H1 (cell line): ENCODE results near the gene MCHR2. TPM values are rescaled to one million over a fixed set of nuclear protein-coding genes. Genes with fewer than 3 reads are reported as not detected.

Source experiments
- CTCF ChIA-PET: fragments of 300-600 bp; sonication (Branson Sonifier 250); formaldehyde crosslinking; loops from one replicate; lab custom pipeline; 2021; ENCODE audit not compliant: partially characterized antibody; lab: Charles Lee
- POLR2A ChIA-PET: fragments of 300-600 bp; sonication (Branson Sonifier 250); formaldehyde crosslinking; loops from one replicate; lab custom pipeline; 2021; ENCODE audit warnings: inconsistent platforms; ENCODE audit not compliant: partially characterized antibody; lab: Charles Lee
- DNase-seq, 2 experiments: peaks; one replicate each; pipeline versions ENCODE4 v3.0.0 to v3.0.0-alpha.2; 2010 to 2022; ENCODE audit warnings: low spot score in 2 of 2, low read depth in 1 of 2, mixed read lengths in 1 of 2
- FAIRE-seq: peaks from 2 replicates; lab custom pipeline; 2011; peaks lifted over from hg19 to GRCh38; lab: Jason Lieb, UNC
- H2AFZ ChIP-seq: 2 replicates; pipeline ENCODE4 v1.8.1; 2012; ENCODE audit warnings: low read length, inconsistent platforms
- H2AK5ac ChIP-seq: 2 replicates; pipeline ENCODE4 v1.6.1; 2013; ENCODE audit warnings: low read depth, low read length
- H2BK120ac ChIP-seq: replicated peaks from 2 replicates; pipeline ENCODE3; 2013; ENCODE audit warnings: low read depth, low read length, inconsistent platforms
- H2BK12ac ChIP-seq: 2 replicates; pipeline ENCODE4 v1.6.1; 2013; ENCODE audit warnings: low read depth, low read length
- H2BK15ac ChIP-seq: 2 replicates; pipeline ENCODE4 v1.6.1; 2013; ENCODE audit warnings: low read length
- H2BK20ac ChIP-seq: 2 replicates; pipeline ENCODE4 v1.6.1; 2013; ENCODE audit warnings: low read length
- H2BK5ac ChIP-seq: 2 replicates; pipeline ENCODE4 v1.6.1; 2013; ENCODE audit warnings: low read depth, low read length
- H3K14ac ChIP-seq: 2 replicates; pipeline ENCODE4 v1.6.1; 2013; ENCODE audit warnings: inconsistent platforms; ENCODE audit not compliant: insufficient read length
- H3K18ac ChIP-seq: 2 replicates; pipeline ENCODE4 v1.6.1; 2013; ENCODE audit warnings: low read length; ENCODE audit errors: extremely low read depth
- H3K23ac ChIP-seq: 2 replicates; pipeline ENCODE4 v1.6.1; 2013; ENCODE audit warnings: inconsistent platforms; ENCODE audit not compliant: insufficient read length
- H3K23me2 ChIP-seq: 2 replicates; pipeline ENCODE4 v1.6.1; 2013; ENCODE audit warnings: low read depth, low read length
- H3K27ac ChIP-seq: 2 replicates; pipeline ENCODE4 v1.6.1; 2011; ENCODE audit warnings: low read depth, low read length, inconsistent platforms
- H3K27me3 ChIP-seq, 4 experiments: replicated peaks in 1 of 4; 1 replicate in 1 of 4; 2 replicates in 3 of 4; pipeline versions ENCODE4 v1.6.1 to v1.8.1; 2011 to 2013; ENCODE audit warnings: low read length in 3 of 4, mild to moderate bottlenecking in 3 of 4, inconsistent platforms in 2 of 4, mixed read lengths in 2 of 4, moderate library complexity in 1 of 4; ENCODE audit not compliant: control insufficient read depth in 3 of 4, insufficient read depth in 3 of 4; ENCODE audit errors: extremely low read depth in 1 of 4
- H3K36me3 ChIP-seq, 4 experiments: 2 replicates each; pipeline versions ENCODE4 v1.6.1 to v1.8.1; 2011 to 2013; ENCODE audit warnings: mild to moderate bottlenecking in 4 of 4, low read length in 3 of 4, moderate library complexity in 2 of 4, control low read depth in 1 of 4, inconsistent platforms in 1 of 4; ENCODE audit not compliant: insufficient read depth in 4 of 4, control insufficient read depth in 2 of 4
- H3K4ac ChIP-seq: replicated peaks from 2 replicates; pipeline ENCODE3; 2013; ENCODE audit warnings: low read length, low read depth, mixed read lengths, inconsistent platforms; ENCODE audit not compliant: insufficient read length
- H3K4me1 ChIP-seq, 4 experiments: replicated peaks in 1 of 4; 1 replicate in 1 of 4; 2 replicates in 3 of 4; pipeline versions ENCODE4 v1.6.1 to v1.8.1; 2011 to 2013; ENCODE audit warnings: low read length in 3 of 4, inconsistent platforms in 2 of 4, mixed read lengths in 1 of 4; ENCODE audit not compliant: insufficient read depth in 4 of 4, control insufficient read depth in 3 of 4
- H3K4me2 ChIP-seq, 2 experiments: 2 replicates each; pipeline versions ENCODE4 v1.6.1 to v1.8.1; 2011 to 2013; ENCODE audit warnings: low read depth in 2 of 2, low read length in 2 of 2, control low read depth in 1 of 2, inconsistent platforms in 1 of 2, mild to moderate bottlenecking in 1 of 2; ENCODE audit not compliant: insufficient read depth in 1 of 2
- H3K4me3 ChIP-seq, 4 experiments: fragments of 200-600, 300-600 bp in 1 of 4; sonication (generic), shearing (Covaris generic), sonication (Bioruptor Twin) in 1 of 4; 2 replicates each; pipeline versions ENCODE4 v1.5.1 to v1.8.1; 2011 to 2016; ENCODE audit warnings: low read length in 4 of 4, low read depth in 3 of 4, control low read depth in 2 of 4, inconsistent platforms in 2 of 4, mild to moderate bottlenecking in 2 of 4, mixed read lengths in 1 of 4, moderate library complexity in 1 of 4; ENCODE audit not compliant: insufficient read depth in 2 of 4; ENCODE audit errors: extremely low read depth in 1 of 4
- H3K56ac ChIP-seq: replicated peaks from 2 replicates; pipeline ENCODE3; 2013; ENCODE audit warnings: low read depth, mild to moderate bottlenecking, mixed read lengths, low read length, inconsistent platforms; ENCODE audit not compliant: insufficient read length
- H3K79me1 ChIP-seq: 2 replicates; pipeline ENCODE4 v1.6.1; 2013; ENCODE audit warnings: low read depth, low read length, control low read depth
- H3K79me2 ChIP-seq, 2 experiments: 2 replicates each; pipeline versions ENCODE4 v1.6.1 to v1.8.1; 2012 to 2013; ENCODE audit warnings: low read length in 2 of 2, mild to moderate bottlenecking in 2 of 2, inconsistent platforms in 1 of 2; ENCODE audit not compliant: insufficient read depth in 2 of 2, control insufficient read depth in 1 of 2
- H3K9ac ChIP-seq, 4 experiments: replicated peaks in 1 of 4; 1 replicate in 1 of 4; 2 replicates in 3 of 4; pipeline versions ENCODE4 v1.6.1 to v1.8.1; 2011 to 2013; ENCODE audit warnings: low read depth in 3 of 4, low read length in 3 of 4, control low read depth in 2 of 4, mild to moderate bottlenecking in 2 of 4, moderate library complexity in 2 of 4, inconsistent platforms in 1 of 4; ENCODE audit errors: extremely low read depth in 1 of 4
- H3K9me3 ChIP-seq, 2 experiments: 2 replicates each; pipeline versions ENCODE4 v1.6.1 to v1.8.1; 2012 to 2013; ENCODE audit warnings: mild to moderate bottlenecking in 2 of 2, moderate library complexity in 2 of 2, control low read depth in 1 of 2, inconsistent platforms in 1 of 2, low read depth in 1 of 2, low read length in 1 of 2, mixed read lengths in 1 of 2; ENCODE audit not compliant: insufficient read depth in 2 of 2
- H4K20me1 ChIP-seq, 2 experiments: replicated peaks in 1 of 2; 2 replicates each; pipeline versions ENCODE3 to v1.8.1; 2011 to 2013; ENCODE audit warnings: inconsistent platforms in 2 of 2, low read length in 2 of 2, mild to moderate bottlenecking in 1 of 2; ENCODE audit not compliant: insufficient read depth in 2 of 2, control insufficient read depth in 1 of 2
- H4K5ac ChIP-seq: 2 replicates; pipeline ENCODE4 v1.6.1; 2013; ENCODE audit warnings: low read length, low read depth, mixed read lengths, inconsistent platforms; ENCODE audit not compliant: insufficient read length
- H4K8ac ChIP-seq: 2 replicates; pipeline ENCODE4 v1.8.0; 2013; ENCODE audit warnings: mild to moderate bottlenecking, moderate library complexity, low read length, inconsistent platforms; ENCODE audit not compliant: insufficient read depth; ENCODE audit errors: extremely low read depth
- H4K91ac ChIP-seq: replicated peaks from 2 replicates; pipeline ENCODE3; 2013; ENCODE audit warnings: low read length, mixed read lengths, inconsistent platforms; ENCODE audit not compliant: insufficient read length
- CHD2 ChIP-seq: IDR thresholded peaks from 2 replicates; pipeline ENCODE4 v1.6.1; 2012; ENCODE audit warnings: low read length, improper control_type of control experiment
- CREB1 ChIP-seq: IDR thresholded peaks from 2 replicates; pipeline ENCODE4 v1.6.1; 2012; ENCODE audit warnings: inconsistent platforms
- EGR1 ChIP-seq: IDR thresholded peaks from 2 replicates; pipeline ENCODE4 v1.6.1; 2011; ENCODE audit warnings: low read depth, low read length, borderline replicate concordance
- EZH2 ChIP-seq: fragments of 200-600 bp; sonication (generic); IDR thresholded peaks from 2 replicates; pipeline ENCODE4 v1.7.1; 2012; ENCODE audit warnings: low read depth, mild to moderate bottlenecking, moderate library complexity, low read length, inconsistent platforms; ENCODE audit not compliant: severe bottlenecking
- FOSL1 ChIP-seq: IDR thresholded peaks from 2 replicates; pipeline ENCODE4 v1.6.1; 2011; ENCODE audit warnings: mild to moderate bottlenecking, low read depth, low read length, moderate library complexity; ENCODE audit not compliant: insufficient read depth
- HDAC6 ChIP-seq: IDR thresholded peaks from one replicate; pipeline ENCODE4 v1.7.1; 2012; ENCODE audit warnings: low read depth, mild to moderate bottlenecking, inconsistent platforms, low read length, moderate library complexity
- JUN ChIP-seq: IDR thresholded peaks from 2 replicates; pipeline ENCODE4 v1.6.1; 2011; ENCODE audit warnings: low read depth, mild to moderate bottlenecking, improper control_type of control experiment, low read length
- RXRA ChIP-seq: IDR thresholded peaks from 2 replicates; pipeline ENCODE4 v1.6.1; 2011; ENCODE audit warnings: low read depth, mild to moderate bottlenecking, low read length, moderate library complexity; ENCODE audit not compliant: insufficient read depth
- SRF ChIP-seq: IDR thresholded peaks from 2 replicates; pipeline ENCODE4 v1.6.1; 2011; ENCODE audit warnings: mild to moderate bottlenecking, low read depth, low read length, moderate library complexity
- TCF12 ChIP-seq: IDR thresholded peaks from 2 replicates; pipeline ENCODE4 v1.6.1; 2011; ENCODE audit warnings: low read depth, mild to moderate bottlenecking, low read length
- polyA plus RNA-seq, 7 experiments: library from polyadenylated mRNA; depleted of rRNA in 3 of 7; stranded (reverse) in 5 of 7; unstranded in 2 of 7; fragments of >200 nt in 5 of 7; fragments of 200-250 nt in 2 of 7; gene quantifications; 1 replicate in 5 of 7; 2 replicates in 1 of 7; 4 replicates in 1 of 7; pipeline versions ENCODE4 v1.2.1 to v1.2.3, GENCODE V29; 2011 to 2013; ENCODE audit warnings: missing spikeins in 2 of 7, mixed read lengths in 2 of 7
- total RNA-seq: library from RNA; stranded (reverse); fragmentation: NEBNext Ultra II Directional; extraction: Animal tissue kit (Norgen Biotek cat#: 25700); gene quantifications from 2 replicates; pipeline ENCODE4 v1.2.1, GENCODE V29; 2021

Gene MCHR2
- total and polyA plus RNA-seq, 2 of the 8 experiments (the other 6 are each of a cell fraction or from before 2014, with no cell fraction given): not detected

DNA sequence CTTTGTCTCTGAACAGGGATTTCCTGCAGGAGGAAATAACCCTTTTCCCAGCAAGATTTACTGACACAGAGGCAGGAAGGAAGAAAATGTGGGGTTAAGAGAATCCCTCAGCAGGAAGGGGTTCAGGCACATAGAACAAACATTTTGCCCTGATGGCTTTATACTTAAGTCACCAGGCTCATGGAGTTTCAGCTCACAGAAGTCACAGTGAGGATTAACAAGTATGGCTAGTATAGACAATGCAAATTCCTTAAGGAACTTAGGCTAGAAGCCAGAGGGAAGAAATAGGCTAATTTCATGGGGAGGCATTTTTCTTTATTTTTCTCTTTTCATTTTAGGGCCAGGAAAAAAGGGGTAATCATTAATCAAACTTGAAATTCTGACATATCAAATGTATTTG lies 50.2 kb downstream of the MCHR2 start:
- FAIRE-seq (no peak), DNase-seq (no peak)
- H3K79me1 ChIP-seq: no peaks in the 10 kb centered on the region
- H2BK120ac ChIP-seq: no peak overlapping the region
- no peak overlapping the region for H3K4me3 ChIP-seq
- no peak overlapping the region for H4K91ac ChIP-seq
- no peak overlapping the region for H2BK5ac ChIP-seq
- no peaks in the 10 kb centered on the region for H4K20me1 ChIP-seq
- no peak overlapping the region for H2AFZ ChIP-seq
- ChIA-PET POLR2A (no interaction called here), CTCF (interaction anchor here (0.8 to 2.3 kb wide), 6 partner anchors 9 to 232 kb away, joined by 3 to 12 read pairs (median 4); no protein-coding TSS in a partner anchor)
- no peak overlapping the region for H3K18ac ChIP-seq
- no peak overlapping the region for H3K56ac ChIP-seq
- H3K23ac ChIP-seq: no peak overlapping the region
- H3K79me2 ChIP-seq: no peaks in the 10 kb centered on the region
- H3K4me2 ChIP-seq: no peak overlapping the region
- H3K9me3 ChIP-seq: no peaks in the 10 kb centered on the region
- H3K27ac ChIP-seq: no peak overlapping the region
- H2BK20ac ChIP-seq: no peak overlapping the region
- H3K4me1 ChIP-seq: no peaks in the 10 kb centered on the region
- H4K8ac ChIP-seq: no peak overlapping the region
- no peak overlapping the region for H2BK15ac ChIP-seq
- no peak overlapping the region for H3K9ac ChIP-seq
- no peaks in the 10 kb centered on the region for H3K23me2 ChIP-seq
- H2BK12ac ChIP-seq: no peak overlapping the region
- no peak overlapping the region for H3K14ac ChIP-seq
- no peak overlapping the region for H2AK5ac ChIP-seq
- TF ChIP-seq CHD2 (no peak), FOSL1 (no peak), TCF12 (no peak), HDAC6 (no peak), JUN (no peak), EZH2 (no peak), EGR1 (no peak), RXRA (no peak), CREB1 (no peak), SRF (no peak)
- H4K5ac ChIP-seq: no peak overlapping the region
- H3K27me3 ChIP-seq: no peaks in the 10 kb centered on the region
- no peak overlapping the region for H3K4ac ChIP-seq
- H3K36me3 ChIP-seq: no peaks in the 10 kb centered on the region; a peak in 1 of 8 replicates
